ENCODE measurements around the gene SLCO2A1.

- TF ChIP-seq EZH2 (IDR thresholded peaks at IDR 0.05; ENCODE audit: insufficient read depth, poor library complexity, severe bottlenecking) (no peak), EZH2phosphoT487 (IDR thresholded peaks at IDR 0.05; ENCODE audit: insufficient read depth, low read depth) (no peak)
Measured at GRCh38 chr3:133927540-133928066, 102.1 kb downstream of the SLCO2A1 start.

Measured in GM23248 (cell line).